Peyer's patch (tissue), 4 donors: ENCODE data around the gene GPC3. TPM values are rescaled to one million over a fixed set of nuclear protein-coding genes. Genes with fewer than 3 reads are reported as not detected.

ENCODE experiments used
- DNase-seq, 3 donors: peaks; one replicate each; pipeline ENCODE4 v3.0.0-alpha.2; 2017 to 2019
- H3K27ac ChIP-seq, 4 donors: fragments of 200-600 bp; sonication (generic); one replicate each; pipeline ENCODE4 v1.5.1; 2016 to 2019
- H3K27me3 ChIP-seq, 2 donors: fragments of 200-600 bp; sonication (generic); one replicate each; pipeline ENCODE4 v1.5.1; 2019
- H3K36me3 ChIP-seq, 3 donors: fragments of 200-600 bp; sonication (generic); one replicate each; pipeline ENCODE4 v1.5.1; 2016 to 2019
- H3K4me1 ChIP-seq, 4 donors: fragments of 200-600 bp; sonication (generic); one replicate each; pipeline ENCODE4 v1.5.1; 2016 to 2019
- H3K4me3 ChIP-seq, 4 donors: fragments of 200-600 bp; sonication (generic); 1 replicate in 3 of 4; 2 replicates in 1 of 4; pipeline ENCODE4 v1.5.1; 2016 to 2019; ENCODE audit warnings: mild to moderate bottlenecking in 1 of 4
- H3K9me3 ChIP-seq, 4 donors: fragments of 200-600 bp; sonication (generic); one replicate each; pipeline ENCODE4 v1.5.1; 2016 to 2019; ENCODE audit warnings: mild to moderate bottlenecking in 1 of 4
- POLR2A ChIP-seq, 2 donors: fragments of 450-650 bp; IDR thresholded peaks; one replicate each; pipeline ENCODE4 v1.5.1; 2017; ENCODE audit warnings: antibody characterized with exemption in 2 of 2, mild to moderate bottlenecking in 2 of 2, moderate library complexity in 2 of 2
- total RNA-seq, 4 donors: library from RNA; depleted of rRNA; stranded (reverse); fragments of >200 nt; gene quantifications; one replicate each; pipeline ENCODE4 v1.1.0, GENCODE V29; 2016
- TF ChIP-seq, protein P1 (sequence below), 6 experiments: fragments of 450-650 bp in 4 of 6; fragments of 200-600 bp in 2 of 6; sonication (generic) in 1 of 6; IDR thresholded peaks; one replicate each; pipeline ENCODE4 v1.5.1; 2017 to 2019; ENCODE audit warnings: antibody characterized with exemption in 6 of 6, mild to moderate bottlenecking in 3 of 6, moderate library complexity in 1 of 6

The GPC3 gene
- total RNA-seq, 4 donors from 2014 or later: 1.1 to 7.2 (median 5.8) TPM

DNA sequence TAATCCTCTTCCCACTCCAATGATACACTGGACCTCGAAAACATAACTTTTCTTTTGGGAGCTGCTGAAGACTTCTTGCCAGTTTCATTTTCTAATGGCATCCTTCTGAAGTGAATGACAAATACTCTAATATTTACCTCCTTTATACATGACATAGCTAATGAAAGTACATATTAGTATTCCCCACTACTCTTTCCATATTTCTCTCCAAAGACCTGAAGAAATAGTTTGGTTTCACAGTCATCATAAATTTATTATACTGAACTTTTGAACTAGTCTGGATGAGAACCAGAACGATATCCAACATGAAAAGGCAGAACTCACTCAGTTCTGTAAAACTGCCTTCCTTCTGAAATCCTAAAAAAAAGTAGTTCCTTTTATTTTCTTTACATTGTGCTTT is 139.1 kb downstream of the GPC3 start:
- H3K4me3 ChIP-seq: no peak overlapping the region
- no peaks in the 10 kb centered on the region for H3K27me3 ChIP-seq
- no peaks in the 10 kb centered on the region for H3K9me3 ChIP-seq
- no peaks in the 10 kb centered on the region for H3K4me1 ChIP-seq
- DNase-seq: no peak
- H3K36me3 ChIP-seq: no peaks in the 10 kb centered on the region
- H3K27ac ChIP-seq: no peak overlapping the region
- TF ChIP-seq, protein P1, sequence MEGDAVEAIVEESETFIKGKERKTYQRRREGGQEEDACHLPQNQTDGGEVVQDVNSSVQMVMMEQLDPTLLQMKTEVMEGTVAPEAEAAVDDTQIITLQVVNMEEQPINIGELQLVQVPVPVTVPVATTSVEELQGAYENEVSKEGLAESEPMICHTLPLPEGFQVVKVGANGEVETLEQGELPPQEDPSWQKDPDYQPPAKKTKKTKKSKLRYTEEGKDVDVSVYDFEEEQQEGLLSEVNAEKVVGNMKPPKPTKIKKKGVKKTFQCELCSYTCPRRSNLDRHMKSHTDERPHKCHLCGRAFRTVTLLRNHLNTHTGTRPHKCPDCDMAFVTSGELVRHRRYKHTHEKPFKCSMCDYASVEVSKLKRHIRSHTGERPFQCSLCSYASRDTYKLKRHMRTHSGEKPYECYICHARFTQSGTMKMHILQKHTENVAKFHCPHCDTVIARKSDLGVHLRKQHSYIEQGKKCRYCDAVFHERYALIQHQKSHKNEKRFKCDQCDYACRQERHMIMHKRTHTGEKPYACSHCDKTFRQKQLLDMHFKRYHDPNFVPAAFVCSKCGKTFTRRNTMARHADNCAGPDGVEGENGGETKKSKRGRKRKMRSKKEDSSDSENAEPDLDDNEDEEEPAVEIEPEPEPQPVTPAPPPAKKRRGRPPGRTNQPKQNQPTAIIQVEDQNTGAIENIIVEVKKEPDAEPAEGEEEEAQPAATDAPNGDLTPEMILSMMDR (IDR thresholded peaks at IDR 0.05): no peak
- TF ChIP-seq POLR2A (IDR thresholded peaks at IDR 0.05): no peak

DNA sequence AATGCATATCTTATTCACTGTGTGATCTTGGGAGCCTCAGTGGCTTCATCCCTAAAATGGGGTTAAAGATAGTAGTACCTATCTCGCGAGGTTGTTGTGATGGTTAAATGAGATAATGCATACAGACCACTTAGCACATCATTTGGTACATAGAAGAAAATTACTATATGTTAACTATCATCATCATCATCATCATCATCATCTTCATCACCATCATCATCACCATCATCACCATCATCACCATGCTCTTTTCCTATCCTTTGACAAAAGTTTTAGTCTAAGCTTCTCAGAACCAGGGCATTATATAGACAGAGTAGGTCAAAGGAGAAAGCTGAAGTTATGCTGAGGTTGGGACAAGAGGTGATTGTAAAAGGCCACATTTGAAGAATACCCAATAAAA is 145.0 kb downstream of the GPC3 start:
- TF ChIP-seq POLR2A (IDR thresholded peaks at IDR 0.05): no peak
- TF ChIP-seq, protein P1 (IDR thresholded peaks at IDR 0.05): no peak
- Histone ChIP-seq H3K4me3 (no peak overlapping the region), H3K27me3 (no peaks in the 10 kb centered on the region), H3K9me3 (no peaks in the 10 kb centered on the region), H3K27ac (no peak overlapping the region), H3K36me3 (no peaks in the 10 kb centered on the region), H3K4me1 (no peaks in the 10 kb centered on the region)
- DNase-seq: no peak

DNA sequence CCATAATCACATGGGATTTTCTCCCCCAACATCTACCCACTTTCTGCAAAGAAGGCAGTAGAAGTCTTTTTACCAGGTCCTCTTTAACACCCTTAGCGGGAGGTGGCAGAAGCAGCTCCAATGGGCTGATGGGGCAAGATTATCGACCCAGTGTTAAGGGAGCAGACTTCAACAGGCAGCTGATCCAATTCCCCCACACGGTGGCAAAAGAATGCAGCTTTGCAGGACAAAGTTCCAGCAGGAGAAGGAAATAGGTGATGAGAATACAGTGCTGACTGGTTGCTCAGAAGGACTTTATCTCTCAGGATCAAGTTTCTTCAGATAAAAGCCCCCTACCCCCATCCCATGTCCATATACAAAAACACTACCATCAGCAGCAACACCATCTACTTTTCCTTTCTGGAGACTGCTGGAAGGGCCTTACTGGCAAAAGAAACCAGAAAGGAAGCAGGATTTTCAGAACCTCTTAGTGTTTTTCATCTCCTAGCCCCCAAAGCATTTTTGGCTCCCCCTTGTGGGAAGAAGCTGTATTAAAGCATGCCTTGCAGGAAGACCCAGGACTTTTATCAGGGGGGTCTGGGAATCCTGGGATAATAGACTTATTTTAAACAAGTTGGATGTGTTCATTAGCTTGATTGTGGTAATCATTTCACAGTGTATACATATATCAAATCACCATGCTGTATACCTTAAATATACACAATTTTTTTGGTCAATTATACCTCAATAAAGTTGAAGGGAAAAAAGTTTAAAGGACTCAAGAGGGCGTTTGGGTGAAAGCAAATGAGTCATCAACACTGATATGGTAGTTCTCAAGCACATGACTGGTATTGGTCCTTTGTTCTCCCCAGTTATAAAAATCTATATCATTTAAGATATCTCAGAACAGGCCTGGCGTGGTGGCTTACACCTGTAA is 146.4 kb downstream of the GPC3 start:
- H3K27ac ChIP-seq: no peak overlapping the region
- H3K9me3 ChIP-seq: no peaks in the 10 kb centered on the region
- H3K36me3 ChIP-seq: no peaks in the 10 kb centered on the region
- peak in 2 of 3 donors; percentile 17 to 46 for DNase-seq
- TF ChIP-seq, protein P1 (IDR thresholded peaks at IDR 0.05): peak in 4 of 6 experiments; percentile 34 to 52 (median 44)
- TF ChIP-seq POLR2A (IDR thresholded peaks at IDR 0.05): no peak
- H3K4me1 ChIP-seq: no peaks in the 10 kb centered on the region
- H3K4me3 ChIP-seq: no peak overlapping the region
- H3K27me3 ChIP-seq: no peaks in the 10 kb centered on the region

DNA sequence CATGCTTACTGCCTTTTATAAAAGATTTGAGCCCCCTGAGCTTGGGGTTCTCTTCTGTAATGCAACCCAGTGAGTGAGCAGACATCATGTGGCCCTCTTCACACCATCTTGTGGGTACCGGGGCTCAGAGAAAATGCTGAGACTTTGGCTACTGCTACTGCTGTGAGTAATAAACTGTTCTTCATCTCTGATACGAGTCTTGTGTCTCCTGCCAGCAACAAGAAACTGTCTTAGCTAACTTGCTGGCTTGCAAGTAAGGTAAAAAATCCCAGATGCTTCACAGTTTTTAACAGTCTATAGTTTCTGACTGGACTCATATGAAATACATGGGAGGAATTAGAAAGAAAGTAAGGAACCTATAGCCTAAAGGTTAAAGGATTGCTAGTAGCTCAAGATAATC is 148.3 kb downstream of the GPC3 start:
- Histone ChIP-seq H3K27me3 (no peaks in the 10 kb centered on the region), H3K9me3 (no peaks in the 10 kb centered on the region), H3K4me1 (no peaks in the 10 kb centered on the region), H3K4me3 (no peak overlapping the region), H3K36me3 (no peaks in the 10 kb centered on the region), H3K27ac (no peak overlapping the region)
- no peak for TF ChIP-seq POLR2A (IDR thresholded peaks at IDR 0.05)
- TF ChIP-seq, protein P1 (IDR thresholded peaks at IDR 0.05): no peak
- DNase-seq: no peak

DNA sequence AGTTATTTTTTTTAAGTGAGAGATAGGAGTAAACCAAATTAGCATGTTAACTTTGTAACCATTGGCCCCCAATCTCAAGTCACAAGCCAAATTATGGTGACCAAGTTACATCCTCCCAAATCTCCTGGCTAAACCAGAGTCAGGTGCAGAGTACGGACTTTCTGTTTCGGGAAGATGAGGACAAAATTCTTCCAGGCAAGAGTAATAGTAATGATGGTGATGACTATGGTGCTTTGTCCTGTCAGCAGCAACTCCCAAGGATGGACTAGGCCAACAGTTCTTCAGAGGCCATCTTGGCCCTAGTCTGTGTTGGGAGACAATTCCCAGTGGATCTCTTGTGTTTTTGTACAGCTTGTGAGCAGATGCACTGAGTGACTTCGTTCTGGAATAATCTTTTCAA is 148.8 kb downstream of the GPC3 start:
- H3K27ac ChIP-seq: no peak overlapping the region
- no peaks in the 10 kb centered on the region for H3K4me1 ChIP-seq
- no peak overlapping the region for H3K4me3 ChIP-seq
- H3K36me3 ChIP-seq: no peaks in the 10 kb centered on the region
- no peaks in the 10 kb centered on the region for H3K27me3 ChIP-seq
- no peak for TF ChIP-seq POLR2A (IDR thresholded peaks at IDR 0.05)
- TF ChIP-seq, protein P1 (IDR thresholded peaks at IDR 0.05): no peak
- no peaks in the 10 kb centered on the region for H3K9me3 ChIP-seq
- DNase-seq: no peak
